RWPE2 (cell line): ENCODE measurements around the gene ARHGDIG.

Experiments
- ATAC-seq: fragments of 200-7000 bp; cut with Tn5 transposase; 3 replicates; pipeline ENCODE4 v1.9.1; 2021; ENCODE audit warnings: low read depth
- DNase-seq: peaks from one replicate; pipeline ENCODE4 v3.0.0-alpha.2; 2020; ENCODE audit warnings: low spot score
- H3K27ac ChIP-seq: fragments of 450-650 bp; 2 replicates; pipeline ENCODE4 v1.5.1; 2017; ENCODE audit warnings: mild to moderate bottlenecking; ENCODE audit not compliant: poor library complexity, severe bottlenecking
- H3K27me3 ChIP-seq: fragments of 250-450 bp; sonication (Bioruptor Pico); 2 replicates; pipeline ENCODE4 v1.5.1; 2021; ENCODE audit warnings: mild to moderate bottlenecking, moderate library complexity; ENCODE audit not compliant: insufficient read depth, poor library complexity, severe bottlenecking
- H3K36me3 ChIP-seq: fragments of 250-450 bp; sonication (Bioruptor Pico); 2 replicates; pipeline ENCODE4 v1.5.1; 2020; ENCODE audit warnings: low read depth, mild to moderate bottlenecking, moderate library complexity
- H3K4me1 ChIP-seq: fragments of 250-450 bp; sonication (Bioruptor Pico); 2 replicates; pipeline ENCODE4 v1.5.1; 2021; ENCODE audit warnings: mild to moderate bottlenecking, moderate library complexity; ENCODE audit not compliant: insufficient read depth, poor library complexity, severe bottlenecking
- H3K4me3 ChIP-seq: fragments of 250-450 bp; sonication (Bioruptor Pico); 2 replicates; pipeline ENCODE4 v1.5.1; 2021; ENCODE audit warnings: mild to moderate bottlenecking, moderate library complexity; ENCODE audit not compliant: severe bottlenecking
- H3K9me3 ChIP-seq: fragments of 250-450 bp; sonication (Bioruptor Pico); 2 replicates; pipeline ENCODE4 v1.5.1; 2021; ENCODE audit warnings: mild to moderate bottlenecking, moderate library complexity; ENCODE audit not compliant: severe bottlenecking
- TF ChIP-seq, protein P1 (sequence below): fragments of 450-650 bp; IDR thresholded peaks from one replicate; pipeline ENCODE4 v1.5.1; 2017; ENCODE audit warnings: mild to moderate bottlenecking, moderate library complexity; ENCODE audit not compliant: poor library complexity, severe bottlenecking

ARHGDIG gene

GRCh38 chr16:280991-281659 lies 734 bp downstream of the ARHGDIG start:
- Histone ChIP-seq H3K9me3 (no peaks in the 10 kb centered on the region), H3K27me3 (peaks cover 24% of the 10 kb centered on the region), H3K4me1 (no peaks in the 10 kb centered on the region), H3K4me3 (no peak overlapping the region), H3K36me3 (no peaks in the 10 kb centered on the region), H3K27ac (no peak overlapping the region)
- TF ChIP-seq, protein P1, sequence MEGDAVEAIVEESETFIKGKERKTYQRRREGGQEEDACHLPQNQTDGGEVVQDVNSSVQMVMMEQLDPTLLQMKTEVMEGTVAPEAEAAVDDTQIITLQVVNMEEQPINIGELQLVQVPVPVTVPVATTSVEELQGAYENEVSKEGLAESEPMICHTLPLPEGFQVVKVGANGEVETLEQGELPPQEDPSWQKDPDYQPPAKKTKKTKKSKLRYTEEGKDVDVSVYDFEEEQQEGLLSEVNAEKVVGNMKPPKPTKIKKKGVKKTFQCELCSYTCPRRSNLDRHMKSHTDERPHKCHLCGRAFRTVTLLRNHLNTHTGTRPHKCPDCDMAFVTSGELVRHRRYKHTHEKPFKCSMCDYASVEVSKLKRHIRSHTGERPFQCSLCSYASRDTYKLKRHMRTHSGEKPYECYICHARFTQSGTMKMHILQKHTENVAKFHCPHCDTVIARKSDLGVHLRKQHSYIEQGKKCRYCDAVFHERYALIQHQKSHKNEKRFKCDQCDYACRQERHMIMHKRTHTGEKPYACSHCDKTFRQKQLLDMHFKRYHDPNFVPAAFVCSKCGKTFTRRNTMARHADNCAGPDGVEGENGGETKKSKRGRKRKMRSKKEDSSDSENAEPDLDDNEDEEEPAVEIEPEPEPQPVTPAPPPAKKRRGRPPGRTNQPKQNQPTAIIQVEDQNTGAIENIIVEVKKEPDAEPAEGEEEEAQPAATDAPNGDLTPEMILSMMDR, result no peak
- no peak for ATAC-seq
- no peak for DNase-seq

DNA sequence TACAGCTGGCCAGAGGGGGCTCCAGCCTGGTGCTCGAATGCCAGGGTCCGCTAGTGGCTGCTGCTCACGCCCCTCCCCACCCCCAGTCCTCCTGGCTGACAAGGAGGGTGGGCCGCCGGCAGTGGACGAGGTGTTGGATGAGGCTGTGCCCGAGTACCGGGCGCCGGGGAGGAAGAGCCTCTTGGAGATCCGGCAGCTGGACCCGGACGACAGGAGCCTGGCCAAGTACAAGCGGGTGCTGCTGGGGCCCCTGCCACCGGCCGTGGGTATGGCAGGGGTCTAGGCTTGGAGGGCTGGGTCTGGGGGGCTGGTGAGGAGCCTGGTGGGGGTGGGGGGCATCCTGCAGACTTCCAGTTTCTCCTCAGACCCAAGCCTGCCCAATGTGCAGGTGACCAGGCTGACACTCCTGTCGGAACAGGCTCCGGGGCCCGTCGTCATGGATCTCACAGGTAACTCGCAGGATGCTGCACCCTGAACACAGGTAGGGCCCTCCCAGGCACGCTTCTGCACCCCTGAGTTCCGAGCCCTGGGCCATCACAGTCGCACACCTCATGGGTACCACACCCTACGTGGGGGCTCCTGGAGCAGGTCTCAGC lies 1.4 kb downstream of the ARHGDIG start:
- no peak for ATAC-seq
- no peak overlapping the region for H3K27ac ChIP-seq
- H3K27me3 ChIP-seq, result peaks cover 24% of the 10 kb centered on the region
- H3K9me3 ChIP-seq, result no peaks in the 10 kb centered on the region
- DNase-seq, result no peak
- no peaks in the 10 kb centered on the region for H3K4me1 ChIP-seq
- no peaks in the 10 kb centered on the region for H3K36me3 ChIP-seq
- H3K4me3 ChIP-seq, result no peak overlapping the region
- TF ChIP-seq, protein P1, result no peak

DNA sequence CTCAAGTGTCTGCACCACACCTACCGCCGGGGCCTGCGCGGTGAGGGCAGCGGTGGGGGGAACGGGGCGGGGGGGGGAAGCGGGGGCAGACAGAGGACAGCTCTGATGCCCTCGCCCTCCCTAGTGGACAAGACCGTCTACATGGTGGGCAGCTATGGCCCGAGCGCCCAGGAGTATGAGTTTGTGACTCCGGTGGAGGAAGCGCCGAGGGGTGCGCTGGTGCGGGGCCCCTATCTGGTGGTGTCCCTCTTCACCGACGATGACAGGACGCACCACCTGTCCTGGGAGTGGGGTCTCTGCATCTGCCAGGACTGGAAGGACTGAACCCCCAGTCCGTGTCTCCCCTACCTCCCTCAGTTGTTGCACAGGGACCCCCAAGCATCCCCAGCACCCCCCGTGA lies 2.1 kb downstream of the ARHGDIG start:
- Histone ChIP-seq H3K9me3 (no peaks in the 10 kb centered on the region), H3K36me3 (peaks cover 5% of the 10 kb centered on the region; the same call in 1 of the 2 replicates), H3K4me1 (no peaks in the 10 kb centered on the region), H3K27me3 (peaks cover 24% of the 10 kb centered on the region), H3K27ac (no peak overlapping the region), H3K4me3 (no peak overlapping the region)
- no peak for DNase-seq
- ATAC-seq, result no peak
- TF ChIP-seq, protein P1, result no peak

- peaks cover 11% of the 10 kb centered on the region for H3K36me3 ChIP-seq
- H3K4me3 ChIP-seq, result no peak within 1 kb of the TSS
- no peaks in the 10 kb centered on the region for H3K9me3 ChIP-seq
- H3K27me3 ChIP-seq, result peaks cover 24% of the 10 kb centered on the region
- no peaks in the 10 kb centered on the region for H3K4me1 ChIP-seq
- DNase-seq, result no peak
- TF ChIP-seq, protein P1, result no peak
- no peak within 1 kb of the TSS for H3K27ac ChIP-seq
- no peak for ATAC-seq
Observed at GRCh38 chr16:283033-283805, 2.8 kb downstream of the ARHGDIG start, which contains the start of gene PDIA2. PDIA2 (plus strand) TSS chr16:283164; CDS start chr16:283170, 6 bp downstream.
